AG04449 (cell line): ENCODE measurements around the gene BDKRB2.

Experiments
- CTCF ChIA-PET: fragments of 350-600 bp; formaldehyde crosslinking; extraction: SDS; loops from one replicate; lab custom pipeline; 2021; ENCODE audit warnings: antibody characterized with exemption; lab: Yijun Ruan, JAX
- POLR2A ChIA-PET: fragments of 400-600, 350-600 bp; formaldehyde crosslinking; extraction: SDS; loops from one replicate; lab custom pipeline; 2020; ENCODE audit warnings: antibody characterized with exemption, inconsistent platforms; lab: Yijun Ruan, JAX
- DNase-seq: peaks from one replicate; pipeline ENCODE4 v3.0.0-alpha.2; 2010; ENCODE audit warnings: low read depth, low spot score
- H3K4me3 ChIP-seq: 2 replicates; pipeline ENCODE4 v1.5.1; 2011; ENCODE audit warnings: low read depth, mild to moderate bottlenecking, control low read depth, low read length
- CTCF ChIP-seq: IDR thresholded peaks from one replicate; pipeline ENCODE4 v1.5.1; 2011; ENCODE audit warnings: mild to moderate bottlenecking, moderate library complexity, low read length, control low read depth, inconsistent platforms; ENCODE audit not compliant: insufficient read depth; ENCODE audit errors: missing control alignments

The BDKRB2 gene

GRCh38 chr14:96201157-96201556, 3.5 kb upstream of the BDKRB2 start:
- CTCF ChIA-PET, result interaction anchor here (0.7 kb wide), 1 partner anchor 74 kb away, joined by 3 read pairs; no protein-coding TSS in a partner anchor
- no peak overlapping the region for H3K4me3 ChIP-seq
- no peak for TF ChIP-seq CTCF
- POLR2A ChIA-PET, result no interaction called here
- DNase-seq, result no peak

GRCh38 chr14:96201965-96202364, 2.7 kb upstream of the BDKRB2 start:
- TF ChIP-seq CTCF, result no peak
- POLR2A ChIA-PET, result no interaction called here
- DNase-seq, result no peak

GRCh38 chr14:96202441-96203094, 2.1 kb upstream of the BDKRB2 start:
- H3K4me3 ChIP-seq, result no peak overlapping the region
- DNase-seq, result no peak
- no peak for TF ChIP-seq CTCF
- POLR2A ChIA-PET, result interaction anchor here (0.8 kb wide), 1 partner anchor 281 kb away, joined by 3 read pairs; no protein-coding TSS in a partner anchor
- CTCF ChIA-PET, result interaction anchor here (1.3 to 1.6 kb wide), 4 partner anchors 8 to 104 kb away, joined by 4 to 7 read pairs (median 5); no protein-coding TSS in a partner anchor

More at GRCh38 chr14:96201965-96202364, 2.7 kb upstream of the BDKRB2 start:
- CTCF ChIA-PET, result no interaction called here
- no peak overlapping the region for H3K4me3 ChIP-seq

- POLR2A ChIA-PET, result interaction anchor here (0.6 to 0.8 kb wide), 2 partner anchors 34 to 280 kb away, joined by 3 to 4 read pairs; no protein-coding TSS in a partner anchor
- H3K4me3 ChIP-seq, result no peak overlapping the region
- TF ChIP-seq CTCF, result no peak
- no peak for DNase-seq
- CTCF ChIA-PET, result interaction anchor here (1.0 to 1.6 kb wide), 6 partner anchors 8 to 105 kb away, joined by 3 to 7 read pairs (median 4); no protein-coding TSS in a partner anchor
Observed at GRCh38 chr14:96203116-96203515, 1.5 kb upstream of the BDKRB2 start.

GRCh38 chr14:96203635-96204034, 1.0 kb upstream of the BDKRB2 start:
- no peak for DNase-seq
- H3K4me3 ChIP-seq, result no peak overlapping the region
- ChIA-PET CTCF (interaction anchor here (0.8 to 1.6 kb wide), 8 partner anchors 9 to 105 kb away, joined by 3 to 7 read pairs (median 4); no protein-coding TSS in a partner anchor), POLR2A (interaction anchor here (0.6 to 1.0 kb wide), 2 partner anchors 27 to 35 kb away, joined by 3 to 4 read pairs; no protein-coding TSS in a partner anchor)
- TF ChIP-seq CTCF, result no peak

- peak overlapping the region; percentile 71 for H3K4me3 ChIP-seq
- TF ChIP-seq CTCF, result no peak
- no peak for DNase-seq
- CTCF ChIA-PET, result interaction anchor here (0.9 to 3.4 kb wide), 5 partner anchors 10 to 107 kb away, joined by 3 to 11 read pairs (median 4); no protein-coding TSS in a partner anchor
- POLR2A ChIA-PET, result interaction anchor here (0.6 to 0.9 kb wide), 2 partner anchors 28 to 41 kb away, joined by 4 to 5 read pairs; no protein-coding TSS in a partner anchor
Observed at GRCh38 chr14:96205059-96205977, 679 bp downstream of the BDKRB2 start.
